ENCODE results near the gene STK25.
A peak's percentile ranks its signal among the peaks of the same experiment; 100 is the strongest.

DNA sequence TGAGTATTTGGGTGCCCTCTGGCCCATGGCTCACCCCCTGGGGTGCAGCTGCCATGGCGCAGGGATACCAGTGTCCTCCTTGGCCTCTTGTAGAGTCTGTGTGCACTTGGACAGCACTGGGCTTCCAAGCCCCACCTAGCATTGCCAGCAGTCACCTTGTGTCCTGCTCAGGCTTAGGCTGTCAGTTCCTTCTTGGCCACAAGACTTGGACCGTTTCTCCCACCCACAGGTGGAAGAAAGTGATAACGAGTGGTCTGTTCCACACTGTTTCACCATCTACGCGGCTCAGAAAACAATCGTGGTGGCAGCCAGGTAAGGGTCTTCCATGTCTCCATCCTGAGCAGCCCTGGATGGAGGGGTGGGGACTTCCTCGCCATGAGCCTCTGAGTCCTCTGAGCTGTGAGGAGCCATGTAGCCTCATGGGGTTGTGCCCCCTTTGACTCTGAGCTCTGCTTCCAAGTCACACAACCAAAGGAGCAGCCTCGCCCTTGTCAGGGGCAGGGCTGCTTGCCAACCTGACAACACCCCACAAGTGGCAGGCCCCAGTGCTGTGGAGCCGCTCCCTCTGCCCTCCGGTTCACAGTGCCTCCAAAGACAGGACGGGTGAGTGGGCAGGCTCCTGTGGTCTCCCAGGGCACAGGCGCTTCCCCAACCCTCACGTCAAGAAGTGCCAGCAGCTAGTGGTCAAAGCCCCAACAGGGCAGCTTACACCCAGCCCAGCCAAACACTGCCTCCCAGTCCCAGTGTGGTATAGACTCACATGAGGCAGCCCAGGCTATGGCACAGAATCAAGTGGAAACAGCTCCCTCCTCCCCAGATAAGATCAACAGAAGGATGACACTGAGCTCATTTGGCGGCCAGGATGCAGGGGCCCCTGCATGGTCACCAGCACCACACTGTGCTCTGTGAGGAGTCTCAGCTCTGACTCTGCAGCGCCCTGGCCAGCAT is 18.4 kb downstream of the STK25 start:
- TF ChIP-seq GATA2 (IDR thresholded peaks at IDR 0.05; ENCODE audit: low read depth, low read length) (peak; percentile 96), GATA3 (IDR thresholded peaks at IDR 0.05; ENCODE audit: low read depth, low read length) (no peak; the same call in 1 of the 2 replicates)
